ENCODE data around the gene CAPNS1.

The CAPNS1 gene

DNA sequence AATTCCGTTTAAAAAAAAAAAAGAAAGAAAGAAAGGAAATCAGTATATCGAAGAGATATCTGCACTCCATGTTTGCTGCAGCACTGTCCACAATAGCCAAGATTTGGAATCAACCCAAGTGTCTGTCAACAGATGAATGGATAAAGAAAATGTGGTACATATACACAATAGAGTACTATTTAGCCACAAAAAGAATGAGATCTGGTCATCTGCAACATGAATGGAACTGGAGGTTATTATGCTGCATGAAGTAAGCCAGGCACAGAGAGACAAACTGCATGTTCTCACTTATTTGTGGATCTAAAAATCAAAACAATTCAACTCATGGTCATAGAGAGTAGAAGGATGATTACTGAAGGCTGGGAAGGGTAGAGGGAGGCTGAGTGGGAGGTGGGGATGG lies 58.3 kb downstream of the CAPNS1 start:
- Histone ChIP-seq H3K27me3 (ENCODE audit: insufficient read depth, low read length) (no peaks in the 10 kb centered on the region), H2BK5ac (ENCODE audit: low read depth, low read length, poor library complexity) (no peak overlapping the region), H3K36me3 (ENCODE audit: control insufficient read depth in 1 of 2, insufficient read depth in 2 of 2, low read length in 2 of 2) (peaks cover 4 to 7% of the 10 kb centered on the region in 2 experiments), H3K79me1 (ENCODE audit: low read length) (no peaks in the 10 kb centered on the region), H3K23ac (ENCODE audit: low read length) (no peak overlapping the region), H4K91ac (ENCODE audit: low read depth, low read length) (no peak overlapping the region), H3K14ac (ENCODE audit: low read length) (no peak overlapping the region), H4K8ac (ENCODE audit: low read depth, low read length) (no peak overlapping the region), H2BK12ac (ENCODE audit: low read length) (no peak overlapping the region), H4K12ac (ENCODE audit: low read depth, low read length) (no peak overlapping the region), H3K4me2 (ENCODE audit: low read length) (no peak overlapping the region), H3K18ac (ENCODE audit: low read length) (no peak overlapping the region), H2AFZ (ENCODE audit: insufficient read depth, low read length, poor library complexity) (no peak overlapping the region), H3K4me1 (ENCODE audit: control insufficient read depth in 1 of 2, insufficient read depth in 2 of 2, low read length in 2 of 2) (no peaks in the 10 kb centered on the region), H3K4ac (ENCODE audit: low read depth, low read length) (no peak overlapping the region), H3K9ac (ENCODE audit: low read length) (no peak overlapping the region), H3K79me2 (ENCODE audit: control insufficient read depth, insufficient read depth, low read length, poor library complexity) (no peaks in the 10 kb centered on the region), H3K4me3 (ENCODE audit: low read depth, low read length) (no peak overlapping the region), H2AK5ac (ENCODE audit: low read length) (no peak overlapping the region), H3K27ac (ENCODE audit: low read depth, low read length) (no peak overlapping the region), H3K9me3 (ENCODE audit: insufficient read depth, low read depth, low read length) (no peaks in the 10 kb centered on the region), H2BK120ac (ENCODE audit: insufficient read depth, low read length, poor library complexity) (no peak overlapping the region)
- DNase-seq: no peak
- no CpG with 5 or more reads among the region's 2 CpGs for WGBS (ENCODE audit: extremely low coverage, insufficient coverage, insufficient read length)

Measured in trophoblast cell (in vitro differentiated cells and primary cell).